Nephron progenitor cell (in vitro differentiated cells): Measurements from ENCODE around the gene HCST.

ENCODE experiments used
- DNase-seq: peaks from one replicate; pipeline ENCODE4 v3.0.0; 2021
- H3K27ac Mint-ChIP-seq: 2 replicates; pipeline ENCODE4 v1.8.0; 2021; ENCODE audit warnings: mild to moderate bottlenecking, moderate library complexity, mixed read lengths
- H3K27me3 Mint-ChIP-seq: 2 replicates; pipeline ENCODE4 v1.8.0; 2021; ENCODE audit warnings: mild to moderate bottlenecking, low read depth, mixed read lengths; ENCODE audit not compliant: poor library complexity
- H3K36me3 Mint-ChIP-seq: 2 replicates; pipeline ENCODE4 v1.8.0; 2021; ENCODE audit warnings: low read depth, mixed read lengths
- H3K4me1 Mint-ChIP-seq: 2 replicates; pipeline ENCODE4 v1.8.0; 2021; ENCODE audit warnings: mixed read lengths
- H3K4me3 Mint-ChIP-seq: 2 replicates; pipeline ENCODE4 v1.8.0; 2021; ENCODE audit warnings: mild to moderate bottlenecking, moderate library complexity, mixed read lengths
- H3K9me3 Mint-ChIP-seq: 2 replicates; pipeline ENCODE4 v1.8.0; 2021; ENCODE audit warnings: mild to moderate bottlenecking, moderate library complexity, mixed read lengths
- CTCF ChIP-seq: fragments of 200-600 bp; sonication (generic); IDR thresholded peaks from 2 replicates; pipeline ENCODE4 v1.5.0; 2021; ENCODE audit warnings: antibody characterized with exemption

HCST gene

GRCh38 chr19:35931874-35932202, 29.5 kb downstream of the HCST start:
- Mint-ChIP-seq H3K4me1 (peaks cover 23% of the 10 kb centered on the region), H3K4me3 (no peak overlapping the region), H3K27ac (no peak overlapping the region), H3K27me3 (peaks cover 20% of the 10 kb centered on the region), H3K9me3 (no peaks in the 10 kb centered on the region), H3K36me3 (no peaks in the 10 kb centered on the region)
- TF ChIP-seq CTCF = peak; percentile 16
- no peak for DNase-seq

GRCh38 chr19:35932291-35932936, 30.1 kb downstream of the HCST start:
- Mint-ChIP-seq H3K27me3 (peaks cover 16% of the 10 kb centered on the region), H3K4me3 (no peak overlapping the region), H3K9me3 (no peaks in the 10 kb centered on the region), H3K27ac (no peak overlapping the region), H3K36me3 (no peaks in the 10 kb centered on the region), H3K4me1 (peaks cover 28% of the 10 kb centered on the region)
- no peak for TF ChIP-seq CTCF
- DNase-seq = no peak

- no peak for TF ChIP-seq CTCF
- peaks cover 8% of the 10 kb centered on the region for H3K27me3 Mint-ChIP-seq
- H3K4me3 Mint-ChIP-seq = peak within 1 kb of the TSS; percentile 92
- no peak within 1 kb of the TSS for H3K27ac Mint-ChIP-seq
- no peaks in the 10 kb centered on the region for H3K9me3 Mint-ChIP-seq
- H3K36me3 Mint-ChIP-seq = peaks cover 11% of the 10 kb centered on the region
- peak; percentile 80 for DNase-seq
- H3K4me1 Mint-ChIP-seq = peaks cover 34% of the 10 kb centered on the region
Observed at GRCh38 chr19:35935911-35936737, 33.8 kb downstream of the HCST start, which contains the start of gene LRFN3. Gene LRFN3, plus strand, starts transcription at chr19:35936374. Its CDS starts 3,052 bp downstream, at chr19:35939426.

DNA sequence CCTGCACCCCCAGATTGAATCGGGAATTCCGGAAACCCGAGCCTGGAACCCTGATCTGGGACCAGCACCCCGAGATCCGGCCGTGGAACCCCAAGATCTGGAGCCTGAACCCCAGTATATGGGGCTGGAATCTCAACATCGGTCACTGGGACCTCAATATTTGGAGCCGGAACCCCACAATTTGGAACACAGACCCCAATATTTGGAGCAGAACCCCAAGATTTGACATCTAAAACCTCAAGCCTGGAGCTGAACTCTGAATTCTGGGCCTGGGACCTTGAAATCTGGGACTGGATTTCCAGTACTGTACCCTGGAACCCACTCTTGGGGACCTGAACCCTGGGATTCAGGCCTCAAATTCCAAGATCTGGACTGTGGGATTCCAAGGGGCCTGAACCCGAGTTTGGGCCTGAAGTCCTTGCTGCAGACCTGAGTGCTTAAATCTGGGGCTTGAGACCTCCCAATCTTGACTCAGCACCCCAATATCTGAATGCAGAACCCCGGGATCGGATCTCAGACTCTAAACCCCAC, 34.5 kb downstream of the HCST start:
- H3K9me3 Mint-ChIP-seq = no peaks in the 10 kb centered on the region
- no peak for DNase-seq
- H3K4me3 Mint-ChIP-seq = peak overlapping the region; percentile 83

More for the DNA sequence above, 34.5 kb downstream of the HCST start:
- Mint-ChIP-seq H3K4me1 (peaks cover 33% of the 10 kb centered on the region), H3K36me3 (peaks cover 15% of the 10 kb centered on the region), H3K27me3 (peaks cover 8% of the 10 kb centered on the region), H3K27ac (no peak overlapping the region)
- TF ChIP-seq CTCF = no peak
